Measurements from ENCODE around the gene SSH2. TPM values are rescaled to one million over a fixed set of nuclear protein-coding genes. Genes with fewer than 3 reads are reported as not detected.
A peak's percentile ranks its signal among the peaks of the same experiment; 100 is the strongest.

SSH2 gene
- total RNA-seq, 1 donor from 2014 or later: 21.9 TPM

DNA sequence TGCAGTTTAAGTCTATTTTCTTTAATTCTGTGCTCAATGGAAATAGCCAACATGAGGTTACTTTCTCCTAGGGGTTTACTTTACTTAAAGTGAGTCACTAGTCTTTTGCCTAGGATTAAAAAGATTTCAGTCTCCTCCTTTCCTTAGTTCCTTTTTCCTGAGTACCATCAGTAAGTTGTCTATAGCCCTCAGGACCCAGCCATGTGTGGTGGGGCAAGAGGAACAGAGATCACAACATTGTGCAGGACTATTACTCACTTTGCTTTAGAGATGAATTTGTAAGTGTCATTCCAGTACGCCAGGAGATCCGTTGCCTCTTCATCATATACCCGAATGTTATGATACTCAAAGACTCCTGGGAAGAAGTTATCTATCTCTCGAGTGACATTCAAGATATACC is 279.6 kb downstream of the SSH2 start:
- Mint-ChIP-seq H3K4me3 (ENCODE audit: unreplicated experiment) (no peak overlapping the region), H3K27me3 (ENCODE audit: unreplicated experiment) (no peaks in the 10 kb centered on the region), H3K9me3 (ENCODE audit: unreplicated experiment) (no peaks in the 10 kb centered on the region), H3K27ac (ENCODE audit: unreplicated experiment) (no peak overlapping the region), H3K4me1 (ENCODE audit: unreplicated experiment) (peaks cover 9% of the 10 kb centered on the region), H3K36me3 (ENCODE audit: unreplicated experiment) (peaks cover 16% of the 10 kb centered on the region)
- no peak for DNase-seq (ENCODE audit: extremely low spot score, unreplicated experiment)
- TF ChIP-seq, protein P1, sequence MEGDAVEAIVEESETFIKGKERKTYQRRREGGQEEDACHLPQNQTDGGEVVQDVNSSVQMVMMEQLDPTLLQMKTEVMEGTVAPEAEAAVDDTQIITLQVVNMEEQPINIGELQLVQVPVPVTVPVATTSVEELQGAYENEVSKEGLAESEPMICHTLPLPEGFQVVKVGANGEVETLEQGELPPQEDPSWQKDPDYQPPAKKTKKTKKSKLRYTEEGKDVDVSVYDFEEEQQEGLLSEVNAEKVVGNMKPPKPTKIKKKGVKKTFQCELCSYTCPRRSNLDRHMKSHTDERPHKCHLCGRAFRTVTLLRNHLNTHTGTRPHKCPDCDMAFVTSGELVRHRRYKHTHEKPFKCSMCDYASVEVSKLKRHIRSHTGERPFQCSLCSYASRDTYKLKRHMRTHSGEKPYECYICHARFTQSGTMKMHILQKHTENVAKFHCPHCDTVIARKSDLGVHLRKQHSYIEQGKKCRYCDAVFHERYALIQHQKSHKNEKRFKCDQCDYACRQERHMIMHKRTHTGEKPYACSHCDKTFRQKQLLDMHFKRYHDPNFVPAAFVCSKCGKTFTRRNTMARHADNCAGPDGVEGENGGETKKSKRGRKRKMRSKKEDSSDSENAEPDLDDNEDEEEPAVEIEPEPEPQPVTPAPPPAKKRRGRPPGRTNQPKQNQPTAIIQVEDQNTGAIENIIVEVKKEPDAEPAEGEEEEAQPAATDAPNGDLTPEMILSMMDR (IDR thresholded peaks at IDR 0.05): no peak

DNA sequence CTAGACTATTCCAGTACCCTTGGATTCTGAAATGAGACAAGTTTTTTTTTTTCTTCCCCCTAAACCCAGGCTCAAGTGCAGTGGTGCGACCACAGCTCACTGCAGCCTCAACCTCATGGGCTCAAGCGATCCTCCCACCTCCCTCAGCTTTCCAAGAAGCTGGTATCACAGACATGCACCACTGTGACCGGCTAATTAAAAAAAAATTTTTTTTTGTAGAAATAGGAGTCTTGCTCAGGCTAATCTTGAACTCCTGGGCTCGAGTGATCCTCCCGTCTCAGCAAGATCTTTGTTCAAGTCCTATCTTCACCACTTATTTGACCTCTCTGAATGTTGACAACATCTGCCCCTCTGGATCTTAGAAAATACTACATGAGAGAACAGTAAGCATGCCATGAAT is 280.7 kb downstream of the SSH2 start:
- Mint-ChIP-seq H3K9me3 (ENCODE audit: unreplicated experiment) (no peaks in the 10 kb centered on the region), H3K4me1 (ENCODE audit: unreplicated experiment) (peaks cover 17% of the 10 kb centered on the region), H3K27me3 (ENCODE audit: unreplicated experiment) (no peaks in the 10 kb centered on the region), H3K36me3 (ENCODE audit: unreplicated experiment) (peaks cover 15% of the 10 kb centered on the region), H3K4me3 (ENCODE audit: unreplicated experiment) (no peak overlapping the region), H3K27ac (ENCODE audit: unreplicated experiment) (no peak overlapping the region)
- TF ChIP-seq, protein P1 (IDR thresholded peaks at IDR 0.05): no peak
- no peak for DNase-seq (ENCODE audit: extremely low spot score, unreplicated experiment)

DNA sequence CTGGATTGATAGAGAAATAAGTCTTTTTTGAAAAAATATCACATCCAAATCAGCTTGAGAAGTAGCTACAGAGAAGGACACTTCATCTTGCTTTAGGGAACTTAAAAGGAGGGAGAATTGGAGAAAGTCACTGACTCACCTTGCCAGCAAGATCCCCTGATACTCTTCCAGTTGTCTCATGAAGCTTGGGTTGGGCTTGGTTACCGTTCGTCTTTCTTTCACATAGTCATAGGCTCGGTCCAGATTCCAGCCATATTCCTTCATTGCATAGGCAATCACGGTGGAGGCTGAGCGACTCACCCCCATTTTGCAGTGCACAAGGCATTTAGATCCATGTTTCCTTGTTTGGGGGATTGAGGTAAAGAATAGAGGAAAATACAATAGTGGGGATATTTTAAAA is 282.0 kb downstream of the SSH2 start:
- DNase-seq (ENCODE audit: extremely low spot score, unreplicated experiment): no peak
- Mint-ChIP-seq H3K36me3 (ENCODE audit: unreplicated experiment) (peaks cover 15% of the 10 kb centered on the region), H3K4me3 (ENCODE audit: unreplicated experiment) (no peak overlapping the region), H3K9me3 (ENCODE audit: unreplicated experiment) (no peaks in the 10 kb centered on the region), H3K27me3 (ENCODE audit: unreplicated experiment) (no peaks in the 10 kb centered on the region), H3K4me1 (ENCODE audit: unreplicated experiment) (peaks cover 23% of the 10 kb centered on the region), H3K27ac (ENCODE audit: unreplicated experiment) (no peak overlapping the region)
- TF ChIP-seq, protein P1 (IDR thresholded peaks at IDR 0.05): no peak

DNA sequence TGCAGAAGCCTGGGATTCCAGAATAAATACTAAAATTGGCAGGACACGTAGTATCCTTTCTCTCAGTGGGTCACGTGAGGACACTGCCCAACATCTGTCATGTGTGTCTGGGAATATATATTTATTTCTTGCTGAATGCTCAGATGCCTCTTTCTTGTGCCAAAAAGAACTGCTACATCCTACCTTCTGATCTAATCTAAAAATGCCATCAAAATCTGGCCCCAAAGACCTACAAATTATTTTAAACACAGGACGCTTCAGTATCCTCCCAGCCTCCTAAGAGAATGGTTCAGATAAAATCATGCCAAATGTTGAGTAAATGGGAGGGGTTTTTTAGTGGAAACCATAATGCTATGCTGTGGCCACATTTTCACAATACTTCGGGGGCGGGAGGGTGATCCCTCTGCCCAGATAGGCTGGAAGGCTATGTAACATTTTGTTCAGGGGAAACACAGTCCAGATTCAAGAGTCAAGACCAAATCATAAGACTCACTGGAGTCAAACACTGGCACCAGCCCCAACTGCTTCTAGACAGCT is 284.4 kb downstream of the SSH2 start:
- DNase-seq (ENCODE audit: extremely low spot score, unreplicated experiment): no peak
- TF ChIP-seq, protein P1 (IDR thresholded peaks at IDR 0.05): no peak
- peaks cover 44% of the 10 kb centered on the region for H3K4me1 Mint-ChIP-seq (ENCODE audit: unreplicated experiment)
- H3K27ac Mint-ChIP-seq (ENCODE audit: unreplicated experiment): peak overlapping the region; percentile 93
- H3K4me3 Mint-ChIP-seq (ENCODE audit: unreplicated experiment): peak overlapping the region; percentile 15
- H3K27me3 Mint-ChIP-seq (ENCODE audit: unreplicated experiment): no peaks in the 10 kb centered on the region
- no peaks in the 10 kb centered on the region for H3K9me3 Mint-ChIP-seq (ENCODE audit: unreplicated experiment)
- H3K36me3 Mint-ChIP-seq (ENCODE audit: unreplicated experiment): peaks cover 15% of the 10 kb centered on the region

DNA sequence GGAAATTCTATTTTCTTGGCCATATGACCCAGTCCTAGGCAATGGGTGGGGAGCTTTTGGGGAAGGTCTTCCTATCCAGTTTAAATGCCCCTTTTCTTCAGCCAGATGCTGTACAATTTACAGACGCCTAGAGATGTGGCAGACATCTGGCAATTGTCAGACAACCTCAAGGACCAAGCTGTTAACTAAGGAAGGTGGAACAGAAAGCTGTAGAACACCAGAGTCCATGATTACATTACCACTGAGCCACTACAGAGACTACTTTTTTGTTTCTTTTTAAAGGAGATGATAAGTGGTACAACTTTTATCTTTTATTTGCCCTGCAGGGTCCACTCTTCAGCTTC is 286.2 kb downstream of the SSH2 start:
- peaks cover 7% of the 10 kb centered on the region for H3K36me3 Mint-ChIP-seq (ENCODE audit: unreplicated experiment)

More for the DNA sequence above, 286.2 kb downstream of the SSH2 start:
- DNase-seq (ENCODE audit: extremely low spot score, unreplicated experiment): no peak
- Mint-ChIP-seq H3K9me3 (ENCODE audit: unreplicated experiment) (no peaks in the 10 kb centered on the region), H3K27me3 (ENCODE audit: unreplicated experiment) (no peaks in the 10 kb centered on the region), H3K4me1 (ENCODE audit: unreplicated experiment) (peaks cover 62% of the 10 kb centered on the region), H3K4me3 (ENCODE audit: unreplicated experiment) (no peak overlapping the region), H3K27ac (ENCODE audit: unreplicated experiment) (no peak overlapping the region)
- TF ChIP-seq, protein P1 (IDR thresholded peaks at IDR 0.05): no peak

Data from osteocyte (in vitro differentiated cells).